ENCODE results near the gene RNF150.

The RNF150 gene

DNA sequence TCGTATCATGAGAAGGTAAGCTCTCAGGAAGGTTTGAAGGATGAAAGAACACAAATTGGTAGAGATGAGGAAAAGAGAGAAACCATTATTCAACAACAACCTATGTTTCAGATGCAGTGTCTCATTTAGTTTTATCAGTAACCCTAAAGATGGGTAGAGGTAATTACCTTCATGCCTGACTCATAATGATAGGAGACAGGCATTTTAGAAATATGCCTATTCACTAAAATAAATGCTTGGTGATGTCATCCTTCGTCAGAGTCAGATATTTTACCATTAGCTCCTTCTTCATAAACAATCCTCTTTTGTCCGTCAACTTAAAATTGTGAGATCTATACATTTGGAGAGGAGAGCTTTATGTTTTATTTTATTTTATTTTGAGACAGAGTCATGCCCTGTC, 21.5 kb upstream of the RNF150 start:
- Histone ChIP-seq H3K27me3 (ENCODE audit: low read depth, low read length) (no peaks in the 10 kb centered on the region), H3K36me3 (ENCODE audit: control insufficient read depth in 1 of 2, insufficient read depth in 2 of 2, low read length in 2 of 2) (no peaks in the 10 kb centered on the region), H3K4me1 (ENCODE audit: control insufficient read depth in 1 of 2, insufficient read depth in 2 of 2, low read length in 2 of 2) (no peaks in the 10 kb centered on the region), H3K9me3 (ENCODE audit: control insufficient read depth in 1 of 2, low read length in 2 of 2) (no peaks in the 10 kb centered on the region), H3K4me3 (ENCODE audit: low read depth in 1 of 2, low read length in 2 of 2) (no peak overlapping the region), H3K27ac (ENCODE audit: low read length) (peak overlapping the region; percentile 29)

DNA sequence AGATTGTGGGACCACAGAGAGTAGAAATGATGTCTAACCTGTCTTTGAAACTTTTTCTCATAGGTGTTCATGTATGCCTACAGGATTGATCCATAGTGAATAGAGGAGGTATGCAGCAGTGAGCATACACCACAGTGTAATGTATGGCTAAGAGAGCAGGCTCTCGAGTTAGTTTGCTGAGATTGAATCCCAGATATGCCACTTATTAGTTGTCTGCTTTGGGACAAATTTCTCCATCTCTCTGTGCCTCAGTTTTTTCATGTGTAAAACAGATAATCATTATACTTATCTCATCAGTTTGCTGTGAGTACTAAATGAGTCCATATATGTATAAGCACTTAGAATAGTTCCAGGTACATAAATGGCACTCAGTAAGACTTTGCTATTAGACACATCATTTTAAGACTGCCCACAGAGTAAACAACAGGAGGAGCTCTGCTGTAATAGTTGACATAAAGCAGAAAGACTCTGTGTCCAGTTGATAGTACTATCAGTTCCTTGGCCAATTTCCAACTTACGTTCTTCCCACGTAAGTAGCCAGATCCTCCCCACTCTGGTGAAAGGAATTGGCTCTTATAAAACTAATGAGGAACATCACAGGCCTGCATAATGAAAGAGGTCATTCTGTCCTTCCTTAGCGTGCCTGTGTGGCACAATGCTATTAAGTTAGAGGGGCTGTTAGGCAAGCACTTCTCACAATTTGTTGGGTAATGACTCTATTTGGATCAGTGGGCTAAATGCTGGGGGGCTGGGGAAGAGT, 20.7 kb upstream of the RNF150 start:
- Histone ChIP-seq H3K4me1 (ENCODE audit: control insufficient read depth in 1 of 2, insufficient read depth in 2 of 2, low read length in 2 of 2) (no peaks in the 10 kb centered on the region), H3K27me3 (ENCODE audit: low read depth, low read length) (no peaks in the 10 kb centered on the region), H3K27ac (ENCODE audit: low read length) (peak overlapping the region; percentile 29), H3K36me3 (ENCODE audit: control insufficient read depth in 1 of 2, insufficient read depth in 2 of 2, low read length in 2 of 2) (no peaks in the 10 kb centered on the region), H3K4me3 (ENCODE audit: low read depth in 1 of 2, low read length in 2 of 2) (no peak overlapping the region), H3K9me3 (ENCODE audit: control insufficient read depth in 1 of 2, low read length in 2 of 2) (no peaks in the 10 kb centered on the region)

DNA sequence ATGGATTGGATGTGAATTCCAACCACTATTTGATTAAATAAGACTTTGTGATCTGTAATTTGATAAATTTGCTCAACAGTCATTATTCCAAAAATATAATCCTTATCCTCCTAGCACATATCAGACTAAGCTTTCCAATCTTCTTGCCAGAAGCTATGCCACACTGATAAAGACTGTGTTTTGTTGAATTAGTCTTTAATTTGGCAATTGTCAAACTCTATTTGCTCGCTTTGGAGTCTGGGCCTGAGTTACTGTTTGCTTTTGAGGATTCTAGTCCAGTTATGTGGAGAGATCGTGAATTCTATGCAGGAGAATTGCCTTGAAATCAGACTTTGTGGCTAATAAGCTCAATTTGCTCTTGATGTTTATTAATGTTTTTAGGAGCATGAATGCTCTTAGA, 10.9 kb upstream of the RNF150 start:
- H3K27me3 ChIP-seq (ENCODE audit: low read depth, low read length): no peaks in the 10 kb centered on the region
- H3K36me3 ChIP-seq (ENCODE audit: control insufficient read depth in 1 of 2, insufficient read depth in 2 of 2, low read length in 2 of 2): no peaks in the 10 kb centered on the region
- H3K27ac ChIP-seq (ENCODE audit: low read length): no peak overlapping the region
- no peaks in the 10 kb centered on the region for H3K9me3 ChIP-seq (ENCODE audit: control insufficient read depth in 1 of 2, low read length in 2 of 2)
- no peak overlapping the region for H3K4me3 ChIP-seq (ENCODE audit: low read depth in 1 of 2, low read length in 2 of 2)
- H3K4me1 ChIP-seq (ENCODE audit: control insufficient read depth in 1 of 2, insufficient read depth in 2 of 2, low read length in 2 of 2): no peaks in the 10 kb centered on the region

GRCh38 chr4:141142423-141142822, 9.2 kb upstream of the RNF150 start:
- H3K36me3 ChIP-seq (ENCODE audit: control insufficient read depth in 1 of 2, insufficient read depth in 2 of 2, low read length in 2 of 2): no peaks in the 10 kb centered on the region
- no peaks in the 10 kb centered on the region for H3K27me3 ChIP-seq (ENCODE audit: low read depth, low read length)
- no peak overlapping the region for H3K27ac ChIP-seq (ENCODE audit: low read length)
- H3K4me3 ChIP-seq (ENCODE audit: low read depth in 1 of 2, low read length in 2 of 2): no peak overlapping the region
- no peaks in the 10 kb centered on the region for H3K4me1 ChIP-seq (ENCODE audit: control insufficient read depth in 1 of 2, insufficient read depth in 2 of 2, low read length in 2 of 2)
- no peaks in the 10 kb centered on the region for H3K9me3 ChIP-seq (ENCODE audit: control insufficient read depth in 1 of 2, low read length in 2 of 2)

DNA sequence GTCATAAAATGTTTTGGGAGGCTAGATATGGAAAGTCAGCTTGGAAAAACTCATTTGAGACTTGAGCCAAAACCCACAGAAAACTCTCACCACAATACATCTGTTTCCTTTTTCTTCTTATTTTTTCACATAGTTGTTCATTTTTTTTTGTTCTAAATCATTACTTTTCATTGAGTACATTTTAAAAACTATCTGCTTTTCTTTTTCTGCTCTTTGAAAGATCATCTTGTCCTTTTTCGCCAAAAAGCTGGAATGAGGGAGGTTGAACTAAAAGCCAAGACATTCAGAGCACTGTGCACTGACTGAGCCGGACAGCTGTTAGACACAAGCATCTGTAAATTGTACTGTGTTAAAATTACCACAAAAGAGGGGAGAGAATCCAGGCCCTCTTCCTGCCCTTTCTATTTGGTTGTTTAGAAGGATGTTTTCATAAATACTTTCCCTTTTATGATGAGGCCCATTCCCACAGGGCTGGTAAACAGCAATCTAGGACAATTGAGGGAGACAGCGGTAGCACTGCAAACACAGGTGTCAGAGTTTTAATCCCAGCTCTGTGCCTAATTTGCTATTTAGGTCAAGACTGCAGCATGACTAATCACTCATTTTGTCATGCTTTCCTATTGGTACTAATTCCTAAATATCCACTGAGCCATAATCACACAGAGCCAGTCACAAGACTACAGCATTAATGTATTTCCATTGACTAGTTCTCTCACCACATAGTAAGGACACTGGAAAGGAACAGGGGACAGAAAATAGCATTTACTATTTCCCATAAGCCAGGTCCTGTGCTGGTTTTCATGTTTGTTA, 7.3 kb upstream of the RNF150 start:
- H3K4me1 ChIP-seq (ENCODE audit: control insufficient read depth in 1 of 2, insufficient read depth in 2 of 2, low read length in 2 of 2): no peaks in the 10 kb centered on the region
- no peak overlapping the region for H3K27ac ChIP-seq (ENCODE audit: low read length)
- no peaks in the 10 kb centered on the region for H3K36me3 ChIP-seq (ENCODE audit: control insufficient read depth in 1 of 2, insufficient read depth in 2 of 2, low read length in 2 of 2)
- no peaks in the 10 kb centered on the region for H3K27me3 ChIP-seq (ENCODE audit: low read depth, low read length)
- H3K4me3 ChIP-seq (ENCODE audit: low read depth in 1 of 2, low read length in 2 of 2): no peak overlapping the region
- H3K9me3 ChIP-seq (ENCODE audit: control insufficient read depth in 1 of 2, low read length in 2 of 2): no peaks in the 10 kb centered on the region

DNA sequence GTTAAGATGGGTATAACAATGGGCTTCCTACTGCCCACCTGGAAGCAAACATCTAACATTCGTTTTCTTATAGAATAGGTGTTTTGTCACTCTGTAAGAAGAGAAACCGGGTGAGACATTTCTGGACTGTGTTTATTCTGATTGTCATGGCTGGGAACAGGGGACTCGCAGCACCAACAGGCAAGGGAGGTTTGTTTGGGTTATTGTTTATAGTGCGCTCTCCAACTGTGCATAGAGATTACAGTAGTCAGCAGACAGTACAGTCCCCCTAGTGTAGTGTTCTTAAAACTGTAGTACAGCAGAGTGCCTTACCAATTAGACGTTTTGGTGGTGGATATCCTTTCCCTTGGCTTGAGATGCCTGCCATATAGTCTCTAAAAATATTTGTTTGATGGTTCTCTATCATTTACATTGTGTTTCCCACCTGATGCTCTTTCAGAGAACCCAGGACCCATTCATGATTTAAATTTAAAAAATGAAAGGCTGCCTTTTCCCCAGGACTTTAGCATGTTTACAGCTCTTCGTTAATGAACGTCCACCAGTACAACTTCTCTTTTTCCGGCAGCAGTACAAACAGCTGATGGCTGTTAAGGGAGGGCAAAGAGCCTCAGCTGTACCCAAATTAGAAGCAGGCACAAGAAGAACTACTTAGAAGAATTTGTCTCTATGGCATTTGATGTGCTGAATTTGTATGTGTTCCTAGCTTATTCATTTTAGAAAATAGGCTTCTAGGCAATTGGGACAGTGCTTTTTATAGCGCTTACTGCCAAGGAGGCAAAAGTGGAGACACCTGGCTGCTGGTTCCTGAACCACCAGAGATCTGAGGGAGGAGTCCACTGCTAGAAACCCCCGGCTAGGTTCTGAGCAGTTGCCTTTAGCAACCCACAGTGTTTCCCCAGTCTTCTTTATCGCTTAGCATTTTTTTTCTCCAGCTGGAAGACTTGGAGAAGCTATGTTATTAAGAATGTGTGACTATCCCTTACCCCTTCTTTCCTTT, 1.0 kb upstream of the RNF150 start:
- Histone ChIP-seq H3K27ac (ENCODE audit: low read length) (no peak overlapping the region), H3K4me1 (ENCODE audit: control insufficient read depth in 1 of 2, insufficient read depth in 2 of 2, low read length in 2 of 2) (peaks cover 0 to 20% of the 10 kb centered on the region in 2 donors), H3K4me3 (ENCODE audit: low read depth in 1 of 2, low read length in 2 of 2) (peak overlapping the region in 1 of 2 donors; percentile 66), H3K36me3 (ENCODE audit: control insufficient read depth in 1 of 2, insufficient read depth in 2 of 2, low read length in 2 of 2) (no peaks in the 10 kb centered on the region), H3K27me3 (ENCODE audit: low read depth, low read length) (peaks cover 6% of the 10 kb centered on the region), H3K9me3 (ENCODE audit: control insufficient read depth in 1 of 2, low read length in 2 of 2) (no peaks in the 10 kb centered on the region)

GRCh38 chr4:141132709-141133145, 542 bp downstream of the RNF150 start:
- H3K9me3 ChIP-seq (ENCODE audit: control insufficient read depth in 1 of 2, low read length in 2 of 2): no peaks in the 10 kb centered on the region
- no peak overlapping the region for H3K27ac ChIP-seq (ENCODE audit: low read length)
- H3K36me3 ChIP-seq (ENCODE audit: control insufficient read depth in 1 of 2, insufficient read depth in 2 of 2, low read length in 2 of 2): no peaks in the 10 kb centered on the region
- H3K4me1 ChIP-seq (ENCODE audit: control insufficient read depth in 1 of 2, insufficient read depth in 2 of 2, low read length in 2 of 2): peaks cover 0 to 24% of the 10 kb centered on the region in 2 donors
- H3K4me3 ChIP-seq (ENCODE audit: low read depth in 1 of 2, low read length in 2 of 2): peak overlapping the region; percentile 66 to 98
- H3K27me3 ChIP-seq (ENCODE audit: low read depth, low read length): peaks cover 6% of the 10 kb centered on the region

GRCh38 chr4:141132072-141132708, 1.1 kb downstream of the RNF150 start:
- Histone ChIP-seq H3K27me3 (ENCODE audit: low read depth, low read length) (peaks cover 6% of the 10 kb centered on the region), H3K36me3 (ENCODE audit: control insufficient read depth in 1 of 2, insufficient read depth in 2 of 2, low read length in 2 of 2) (no peaks in the 10 kb centered on the region), H3K27ac (ENCODE audit: low read length) (peak overlapping the region; percentile 50), H3K9me3 (ENCODE audit: control insufficient read depth in 1 of 2, low read length in 2 of 2) (no peaks in the 10 kb centered on the region), H3K4me3 (ENCODE audit: low read depth in 1 of 2, low read length in 2 of 2) (peak overlapping the region; percentile 66 to 98), H3K4me1 (ENCODE audit: control insufficient read depth in 1 of 2, insufficient read depth in 2 of 2, low read length in 2 of 2) (peaks cover 0 to 28% of the 10 kb centered on the region in 2 donors)

DNA sequence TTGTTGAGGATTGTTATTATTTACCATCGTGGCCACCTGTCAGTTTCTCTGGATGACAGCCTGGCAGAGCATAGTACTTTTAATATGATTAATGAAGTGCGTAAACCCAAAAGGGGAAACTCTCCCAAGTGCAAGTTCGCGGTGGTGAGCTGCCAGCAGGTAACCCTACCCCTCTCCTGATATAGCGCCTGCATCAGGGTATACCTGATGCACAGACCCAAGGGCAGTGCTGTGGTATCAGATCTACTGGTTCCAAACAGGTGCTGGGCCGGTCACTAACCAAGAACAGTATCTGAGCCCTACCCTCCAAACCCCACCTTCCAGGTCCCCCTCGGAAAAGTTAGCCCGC, 1.6 kb downstream of the RNF150 start:
- peak overlapping the region; percentile 66 to 98 for H3K4me3 ChIP-seq (ENCODE audit: low read depth in 1 of 2, low read length in 2 of 2)
- no peaks in the 10 kb centered on the region for H3K9me3 ChIP-seq (ENCODE audit: control insufficient read depth in 1 of 2, low read length in 2 of 2)
- H3K36me3 ChIP-seq (ENCODE audit: control insufficient read depth in 1 of 2, insufficient read depth in 2 of 2, low read length in 2 of 2): no peaks in the 10 kb centered on the region
- peaks cover 0 to 33% of the 10 kb centered on the region in 2 donors for H3K4me1 ChIP-seq (ENCODE audit: control insufficient read depth in 1 of 2, insufficient read depth in 2 of 2, low read length in 2 of 2)
- peaks cover 6% of the 10 kb centered on the region for H3K27me3 ChIP-seq (ENCODE audit: low read depth, low read length)
- H3K27ac ChIP-seq (ENCODE audit: low read length): peak overlapping the region; percentile 50

GRCh38 chr4:141130947-141131605, 2.2 kb downstream of the RNF150 start:
- Histone ChIP-seq H3K36me3 (ENCODE audit: control insufficient read depth in 1 of 2, insufficient read depth in 2 of 2, low read length in 2 of 2) (no peaks in the 10 kb centered on the region), H3K27ac (ENCODE audit: low read length) (peak overlapping the region; percentile 50), H3K9me3 (ENCODE audit: control insufficient read depth in 1 of 2, low read length in 2 of 2) (no peaks in the 10 kb centered on the region), H3K27me3 (ENCODE audit: low read depth, low read length) (peaks cover 6% of the 10 kb centered on the region), H3K4me3 (ENCODE audit: low read depth in 1 of 2, low read length in 2 of 2) (peak overlapping the region; percentile 66 to 98), H3K4me1 (ENCODE audit: control insufficient read depth in 1 of 2, insufficient read depth in 2 of 2, low read length in 2 of 2) (peaks cover 0 to 37% of the 10 kb centered on the region in 2 donors)
